ENCODE data around the gene TAF1D.

GRCh38 chr11:93712678-93713077, 28.6 kb downstream of the TAF1D start:
- no peak for TF ChIP-seq CTCF (IDR thresholded peaks at IDR 0.05)
- no peak for TF ChIP-seq POLR2A (IDR thresholded peaks at IDR 0.05)
